CD14-positive monocyte (primary cell): Measurements from ENCODE around the gene CCS. TPM values are rescaled to one million over a fixed set of nuclear protein-coding genes. Genes with fewer than 3 reads are reported as not detected.
A peak's percentile ranks its signal among the peaks of the same experiment; 100 is the strongest.

Source experiments
- DNase-seq, 3 donors: peaks; one replicate each; pipeline ENCODE4 v3.0.0-alpha.2; 2011 to 2022
- H2AFZ ChIP-seq: 2 replicates; pipeline ENCODE4 v1.6.0; 2012; ENCODE audit warnings: mild to moderate bottlenecking, low read depth, low read length, inconsistent platforms; ENCODE audit not compliant: insufficient read depth, poor library complexity, severe bottlenecking
- H3K27ac ChIP-seq, 2 donors: 1 replicate in 1 of 2; 2 replicates in 1 of 2; pipeline ENCODE4 v1.5.1; 2012 to 2013; ENCODE audit warnings: low read length in 2 of 2, control low read depth in 1 of 2, inconsistent platforms in 1 of 2, low read depth in 1 of 2, mild to moderate bottlenecking in 1 of 2
- H3K27me3 ChIP-seq, 2 donors: one replicate each; pipeline versions ENCODE4 v1.6.0 to v1.6.1; 2011 to 2013; ENCODE audit warnings: low read length in 2 of 2; ENCODE audit not compliant: control insufficient read depth in 2 of 2, insufficient read depth in 2 of 2
- H3K36me3 ChIP-seq, 2 donors: replicated peaks in 1 of 2; 1 replicate in 1 of 2; 2 replicates in 1 of 2; pipeline versions ENCODE4 v1.5.1 to v1.6.1; 2012 to 2013; ENCODE audit warnings: low read length in 2 of 2, control low read depth in 1 of 2, inconsistent platforms in 1 of 2, mild to moderate bottlenecking in 1 of 2; ENCODE audit not compliant: insufficient read depth in 2 of 2, control insufficient read depth in 1 of 2
- H3K4me1 ChIP-seq, 2 donors: 1 replicate in 1 of 2; 2 replicates in 1 of 2; pipeline versions ENCODE4 v1.5.1 to v1.6.1; 2012 to 2013; ENCODE audit warnings: low read length in 2 of 2, control low read depth in 1 of 2, inconsistent platforms in 1 of 2, mild to moderate bottlenecking in 1 of 2, moderate library complexity in 1 of 2; ENCODE audit not compliant: insufficient read depth in 2 of 2, control insufficient read depth in 1 of 2
- H3K4me2 ChIP-seq: replicated peaks from 2 replicates; pipeline ENCODE3; 2012; ENCODE audit warnings: low read length, moderate library complexity, mild to moderate bottlenecking; ENCODE audit not compliant: poor library complexity, severe bottlenecking; ENCODE audit errors: extremely low read depth
- H3K4me3 ChIP-seq, 3 experiments: fragments of 200-600 bp in 1 of 3; sonication (generic) in 1 of 3; replicated peaks in 1 of 3; 1 replicate in 2 of 3; 2 replicates in 1 of 3; pipeline ENCODE4 v1.5.1; 2011 to 2013; ENCODE audit warnings: low read length in 3 of 3, mild to moderate bottlenecking in 3 of 3, control low read depth in 2 of 3, low read depth in 2 of 3, inconsistent platforms in 1 of 3, moderate library complexity in 1 of 3
- H3K79me2 ChIP-seq: 2 replicates; pipeline ENCODE4 v1.6.0; 2012; ENCODE audit warnings: mild to moderate bottlenecking, control low read depth, inconsistent platforms, low read length, moderate library complexity; ENCODE audit not compliant: insufficient read depth
- H3K9ac ChIP-seq: 2 replicates; pipeline ENCODE4 v1.6.0; 2017; ENCODE audit warnings: low read length, mild to moderate bottlenecking; ENCODE audit not compliant: insufficient read depth, poor library complexity, severe bottlenecking
- H3K9me3 ChIP-seq, 2 donors: replicated peaks in 1 of 2; 1 replicate in 1 of 2; 2 replicates in 1 of 2; pipeline versions ENCODE4 v1.5.1 to v1.6.1; 2012 to 2013; ENCODE audit warnings: low read length in 2 of 2, control low read depth in 1 of 2; ENCODE audit not compliant: control insufficient read depth in 1 of 2, insufficient read depth in 1 of 2
- H4K20me1 ChIP-seq: 2 replicates; pipeline ENCODE4 v1.6.0; 2012; ENCODE audit warnings: mild to moderate bottlenecking, low read length, control low read depth, moderate library complexity; ENCODE audit not compliant: insufficient read depth
- H3K27ac Mint-ChIP-seq, 7 donors: one replicate each; pipeline ENCODE4 v1.8.0; 2020; ENCODE audit warnings: mild to moderate bottlenecking in 7 of 7, mixed read lengths in 7 of 7, moderate library complexity in 6 of 7, inconsistent platforms in 2 of 7
- H3K27me3 Mint-ChIP-seq, 3 donors: one replicate each; pipeline ENCODE4 v1.8.0; 2021 to 2022; ENCODE audit warnings: low read depth in 3 of 3, mild to moderate bottlenecking in 3 of 3, mixed read lengths in 3 of 3, moderate library complexity in 3 of 3, inconsistent platforms in 1 of 3
- H3K36me3 Mint-ChIP-seq, 2 donors: one replicate each; pipeline ENCODE4 v1.8.0; 2020; ENCODE audit warnings: mixed read lengths in 2 of 2, inconsistent platforms in 1 of 2, mild to moderate bottlenecking in 1 of 2
- H3K4me1 Mint-ChIP-seq: one replicate; pipeline ENCODE4 v1.8.0; 2020; ENCODE audit warnings: mild to moderate bottlenecking, mixed read lengths
- H3K4me3 Mint-ChIP-seq, 2 donors: one replicate each; pipeline ENCODE4 v1.8.0; 2020; ENCODE audit warnings: mild to moderate bottlenecking in 2 of 2, mixed read lengths in 2 of 2, moderate library complexity in 1 of 2
- H3K9me3 Mint-ChIP-seq, 7 donors: one replicate each; pipeline ENCODE4 v1.8.0; 2020 to 2022; ENCODE audit warnings: mixed read lengths in 7 of 7, mild to moderate bottlenecking in 6 of 7, moderate library complexity in 6 of 7, inconsistent platforms in 2 of 7
- whole genome bisulfite sequencing: methylation state at CpG from one replicate; pipeline ENCODE4 v1.1.5; 2013; ENCODE audit warnings: missing lambda C conversion rate; ENCODE audit not compliant: insufficient coverage; 5-methylcytosine and 5-hydroxymethylcytosine counted together
- intact Hi-C, 2 donors: fragments of 100-400 bp; cut with micrococcal nuclease; formaldehyde crosslinking; loops; one replicate each; pipeline versions ENCODE4 v1.15.0 to v1.15.1; 2023
- polyA plus RNA-seq, 3 donors: library from polyadenylated mRNA; depleted of rRNA in 1 of 3; unstranded in 2 of 3; stranded (reverse) in 1 of 3; fragments of 300-500 nt in 2 of 3; fragments of >200 nt in 1 of 3; fragmentation: Illumina TruSeq in 2 of 3; gene quantifications; 1 replicate in 2 of 3; 2 replicates in 1 of 3; pipeline ENCODE4 v1.2.3, GENCODE V29; 2012 to 2021
- TF ChIP-seq, protein P1 (sequence below): fragments of 200-600 bp; IDR thresholded peaks from one replicate; pipeline ENCODE4 v1.8.0; 2022; ENCODE audit warnings: antibody characterized with exemption, mild to moderate bottlenecking

Gene CCS
- polyA plus RNA-seq, 3 donors, result 26.9 to 67.9 (median 37.0) TPM

DNA sequence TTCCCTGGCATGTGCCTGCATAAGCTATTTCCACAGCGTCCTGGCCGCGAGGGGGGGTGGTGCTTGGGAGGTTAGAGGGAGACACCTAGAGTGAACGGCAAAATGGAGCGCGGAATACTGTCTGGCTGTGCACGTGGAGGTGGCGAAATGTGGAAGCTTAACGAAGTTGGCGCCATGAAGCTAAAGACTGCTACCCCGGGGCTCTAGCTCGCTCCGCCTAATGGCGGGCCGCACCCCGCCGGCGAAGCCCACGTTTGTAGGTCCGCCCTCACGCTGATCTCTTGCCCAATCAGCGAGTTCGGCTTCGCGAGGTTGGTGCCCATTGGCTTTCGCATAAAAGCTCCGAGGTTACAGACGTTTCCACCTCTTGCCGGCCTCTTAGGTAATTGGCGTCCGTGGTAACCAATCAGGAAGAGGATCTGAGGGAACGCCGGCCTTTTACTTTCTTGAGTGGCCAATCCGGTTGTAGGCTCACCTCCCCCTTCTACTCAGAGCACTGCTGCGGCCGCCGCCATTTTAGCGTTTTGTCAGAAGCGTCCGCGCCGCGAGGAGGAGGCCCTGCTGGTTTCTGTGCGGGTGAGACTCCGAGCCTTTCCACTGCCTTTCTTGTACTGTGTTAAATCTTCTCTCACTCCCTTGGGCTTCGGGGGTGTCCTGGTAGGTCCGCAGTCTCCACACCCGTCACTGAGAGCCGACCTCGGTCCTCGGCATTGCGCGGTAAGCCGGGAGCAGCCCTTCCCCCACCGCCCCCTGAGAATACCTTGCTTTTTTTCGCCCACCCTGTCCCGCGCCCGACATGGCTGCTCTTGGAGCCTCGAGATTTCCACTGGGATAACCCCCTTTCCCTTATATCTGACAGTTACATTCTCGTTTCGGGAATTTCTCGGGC, 45.4 kb downstream of the CCS start, which contains the start of gene RBM4:
RBM4 (plus strand) TSS at position 527 of the 889 bp plus-strand sequence. CDS start 1,009 bp downstream, outside the sequence.
- Mint-ChIP-seq H3K36me3 (peaks cover 38 to 62% of the 10 kb centered on the region in 2 donors), H3K27me3 (no peaks in the 10 kb centered on the region), H3K27ac (peak within 1 kb of the TSS; percentile 96 to 99 (median 98)), H3K4me1 (peaks cover 50% of the 10 kb centered on the region), H3K9me3 (peaks cover 0 to 2% (median 0%) of the 10 kb centered on the region in 7 donors), H3K4me3 (peak within 1 kb of the TSS; percentile 95 to 98)
- peaks cover 43 to 51% of the 10 kb centered on the region in 2 donors for H3K36me3 ChIP-seq
- H3K27me3 ChIP-seq, result no peaks in the 10 kb centered on the region
- H4K20me1 ChIP-seq, result peaks cover 75% of the 10 kb centered on the region
- H3K4me1 ChIP-seq, result peaks cover 43 to 45% of the 10 kb centered on the region in 2 donors
- WGBS, result under 1% methylated on average over 61 of the region's 63 CpGs
- H2AFZ ChIP-seq, result peak within 1 kb of the TSS; percentile 69
- intact Hi-C loops, result loop anchor here in 1 of 2 donors (2.0 to 5.0 kb wide), 2 partner anchors 22 to 39 kb away; partner anchors contain the start of genes RBM14 and RBM4B
- peak within 1 kb of the TSS; percentile 81 to 99 (median 94) for H3K4me3 ChIP-seq
- H3K27ac ChIP-seq, result peak within 1 kb of the TSS; percentile 92 to 94
- TF ChIP-seq, protein P1, sequence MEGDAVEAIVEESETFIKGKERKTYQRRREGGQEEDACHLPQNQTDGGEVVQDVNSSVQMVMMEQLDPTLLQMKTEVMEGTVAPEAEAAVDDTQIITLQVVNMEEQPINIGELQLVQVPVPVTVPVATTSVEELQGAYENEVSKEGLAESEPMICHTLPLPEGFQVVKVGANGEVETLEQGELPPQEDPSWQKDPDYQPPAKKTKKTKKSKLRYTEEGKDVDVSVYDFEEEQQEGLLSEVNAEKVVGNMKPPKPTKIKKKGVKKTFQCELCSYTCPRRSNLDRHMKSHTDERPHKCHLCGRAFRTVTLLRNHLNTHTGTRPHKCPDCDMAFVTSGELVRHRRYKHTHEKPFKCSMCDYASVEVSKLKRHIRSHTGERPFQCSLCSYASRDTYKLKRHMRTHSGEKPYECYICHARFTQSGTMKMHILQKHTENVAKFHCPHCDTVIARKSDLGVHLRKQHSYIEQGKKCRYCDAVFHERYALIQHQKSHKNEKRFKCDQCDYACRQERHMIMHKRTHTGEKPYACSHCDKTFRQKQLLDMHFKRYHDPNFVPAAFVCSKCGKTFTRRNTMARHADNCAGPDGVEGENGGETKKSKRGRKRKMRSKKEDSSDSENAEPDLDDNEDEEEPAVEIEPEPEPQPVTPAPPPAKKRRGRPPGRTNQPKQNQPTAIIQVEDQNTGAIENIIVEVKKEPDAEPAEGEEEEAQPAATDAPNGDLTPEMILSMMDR, result no peak
- H3K4me2 ChIP-seq, result peak within 1 kb of the TSS; percentile 88
- H3K9me3 ChIP-seq, result no peaks in the 10 kb centered on the region
- H3K79me2 ChIP-seq, result peaks cover 96% of the 10 kb centered on the region
- DNase-seq, result peak; percentile 99 to 100 (median 99)
- H3K9ac ChIP-seq, result peak within 1 kb of the TSS; percentile 88

DNA sequence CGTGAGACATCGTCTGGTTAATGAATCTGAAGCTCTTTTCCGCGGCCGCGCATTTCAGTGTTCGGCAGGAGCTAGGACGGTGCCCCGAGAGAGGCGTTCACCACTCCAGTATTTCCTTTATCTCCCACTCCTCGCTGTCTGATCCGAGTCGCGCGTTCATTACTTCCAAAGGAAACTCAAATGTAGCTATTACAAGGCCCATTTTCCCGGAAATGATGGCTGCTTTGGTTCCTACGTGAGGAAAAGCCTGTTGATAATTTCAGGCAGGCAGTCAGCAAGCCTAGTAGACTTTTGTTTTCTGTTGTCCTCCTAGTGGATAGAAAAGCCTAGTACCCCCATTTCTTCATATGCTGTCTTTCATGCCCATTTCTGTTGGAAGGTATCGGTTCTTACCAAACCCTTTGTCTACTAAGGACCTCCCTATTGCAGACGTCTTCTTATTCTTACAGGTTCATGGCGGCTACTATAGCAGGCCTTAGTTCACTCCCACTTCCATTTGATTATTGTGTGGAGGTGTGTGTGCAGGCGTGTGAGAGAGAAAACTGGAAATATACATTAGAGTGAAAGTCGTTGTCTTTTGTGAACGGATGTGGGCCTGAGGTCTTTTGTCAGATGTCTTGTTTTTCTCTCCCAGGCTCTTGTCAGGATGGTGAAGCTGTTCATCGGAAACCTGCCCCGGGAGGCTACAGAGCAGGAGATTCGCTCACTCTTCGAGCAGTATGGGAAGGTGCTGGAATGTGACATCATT, 46.3 kb downstream of the CCS start:
- H3K27me3 Mint-ChIP-seq, result no peaks in the 10 kb centered on the region
- H3K9me3 Mint-ChIP-seq, result peaks cover 0 to 2% (median 0%) of the 10 kb centered on the region in 7 donors
- Histone ChIP-seq H3K79me2 (peaks cover 96% of the 10 kb centered on the region), H3K27me3 (no peaks in the 10 kb centered on the region), H3K4me1 (peaks cover 43 to 45% of the 10 kb centered on the region in 2 donors), H3K36me3 (peaks cover 49 to 55% of the 10 kb centered on the region in 2 donors), H3K4me3 (peak overlapping the region; percentile 81 to 99 (median 94)), H2AFZ (peak overlapping the region; percentile 54), H3K9ac (peak overlapping the region; percentile 88), H3K9me3 (no peaks in the 10 kb centered on the region), H3K4me2 (peak overlapping the region; percentile 88), H4K20me1 (peaks cover 76% of the 10 kb centered on the region), H3K27ac (peak overlapping the region; percentile 92 to 94)
- peaks cover 53% of the 10 kb centered on the region for H3K4me1 Mint-ChIP-seq
- under 1% methylated on average over 17 of the region's 27 CpGs for WGBS
- TF ChIP-seq, protein P1, result no peak
- peaks cover 44 to 66% of the 10 kb centered on the region in 2 donors for H3K36me3 Mint-ChIP-seq
- peak overlapping the region; percentile 95 to 98 for H3K4me3 Mint-ChIP-seq
- DNase-seq, result peak; percentile 16 to 29 (median 29)
- intact Hi-C loops, result loop anchor here in 1 of 2 donors (2.0 to 5.0 kb wide), 2 partner anchors 22 to 38 kb away; partner anchors contain the start of genes RBM14 and RBM4B
- H3K27ac Mint-ChIP-seq, result peak overlapping the region; percentile 96 to 99 (median 98)
